Stimulated activated CD4-positive, alpha-beta T cell treated with anti-CD3 and anti-CD28 coated beads, TNF-alpha, amount 100 ng/mL, for 4 hours (primary cell): ENCODE data around the gene CDH4.

Experiments
- DNase-seq, 3 experiments: peaks; one replicate each; pipeline ENCODE4 v3.0.0-alpha.2; 2020; ENCODE audit warnings: low read depth in 3 of 3

The CDH4 gene

GRCh38 chr20:61628901-61629601, 377.0 kb downstream of the CDH4 start:
- no peak for DNase-seq

GRCh38 chr20:61629602-61630390, 377.7 kb downstream of the CDH4 start:
- DNase-seq: no peak

GRCh38 chr20:61630391-61630650, 378.3 kb downstream of the CDH4 start:
- DNase-seq: no peak

DNA sequence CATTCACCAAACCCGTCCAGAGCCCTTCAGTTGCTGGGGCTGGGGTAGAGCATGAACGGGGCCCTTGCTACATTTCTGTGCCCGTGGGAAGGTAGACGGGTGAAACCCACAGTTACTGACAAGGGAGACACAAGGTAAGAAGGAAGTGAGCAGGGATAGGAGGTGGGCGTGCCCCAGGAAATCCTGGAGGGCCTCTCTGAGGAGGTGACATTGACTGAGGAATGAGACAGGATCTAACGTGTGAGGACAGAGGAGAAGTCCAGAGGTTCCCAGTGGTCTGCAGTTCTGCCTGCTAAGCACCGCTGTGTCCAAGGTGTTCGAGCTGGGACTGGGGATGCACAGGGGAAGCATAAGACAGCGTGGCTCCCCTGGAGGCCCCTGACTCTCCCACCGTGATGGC, 378.8 kb downstream of the CDH4 start:
- no peak for DNase-seq

- DNase-seq: no peak
These were observed 379.7 kb downstream of the CDH4 start for GRCh38 chr20:61631751-61632150.

DNA sequence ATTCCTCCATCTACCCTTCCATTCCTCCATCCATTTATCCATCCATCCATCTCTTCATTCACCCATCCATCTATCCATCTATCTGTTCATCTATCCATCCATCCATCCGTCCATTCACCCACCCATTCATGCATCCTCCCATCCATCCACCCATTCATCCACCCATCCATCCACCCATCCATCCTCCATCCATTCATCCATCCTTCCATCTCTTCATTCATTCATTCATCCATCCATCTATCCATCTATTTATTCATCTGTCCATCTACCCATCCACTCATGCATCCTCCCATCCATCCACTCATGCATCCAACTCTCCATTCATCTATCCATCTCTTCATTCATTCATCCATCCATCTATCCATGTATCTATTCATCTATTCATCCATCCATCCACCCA, 380.9 kb downstream of the CDH4 start:
- DNase-seq: no peak

DNA sequence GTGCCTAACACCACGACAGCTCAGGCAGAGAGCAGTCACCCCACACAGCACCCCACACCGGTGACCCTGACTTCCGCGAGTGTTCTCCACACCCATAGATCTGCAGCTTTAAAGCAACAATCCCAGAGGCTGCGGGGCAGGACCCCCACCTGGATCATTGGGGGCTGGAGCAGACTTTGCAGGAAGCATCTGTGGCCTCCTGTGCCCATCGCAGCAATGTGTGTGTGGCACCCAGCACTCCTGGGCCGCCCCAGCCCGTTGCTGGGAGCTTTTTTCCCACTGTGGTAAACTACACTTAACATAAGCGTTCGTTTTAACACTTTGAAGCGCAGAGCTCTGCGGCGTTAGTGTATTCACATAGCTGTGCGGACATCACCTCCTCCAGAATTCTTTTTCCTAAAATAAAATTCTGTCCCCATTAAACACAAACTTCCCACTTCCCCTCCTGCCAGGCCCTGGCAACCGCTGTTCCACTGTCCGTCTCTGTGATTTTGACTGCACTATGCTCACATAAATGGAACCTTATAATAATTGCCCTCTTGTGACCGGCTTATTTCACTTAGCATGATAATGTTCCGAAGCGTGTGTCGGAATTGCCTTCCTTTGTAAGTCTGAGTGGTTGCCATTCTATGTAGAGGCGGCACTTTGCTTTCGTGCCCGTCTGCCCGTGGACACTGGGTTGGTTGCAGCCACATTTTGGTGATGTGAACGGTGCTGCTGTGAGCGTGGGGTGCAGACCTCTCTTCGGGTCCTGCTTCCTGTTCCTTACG, 382.5 kb downstream of the CDH4 start:
- DNase-seq: no peak

DNA sequence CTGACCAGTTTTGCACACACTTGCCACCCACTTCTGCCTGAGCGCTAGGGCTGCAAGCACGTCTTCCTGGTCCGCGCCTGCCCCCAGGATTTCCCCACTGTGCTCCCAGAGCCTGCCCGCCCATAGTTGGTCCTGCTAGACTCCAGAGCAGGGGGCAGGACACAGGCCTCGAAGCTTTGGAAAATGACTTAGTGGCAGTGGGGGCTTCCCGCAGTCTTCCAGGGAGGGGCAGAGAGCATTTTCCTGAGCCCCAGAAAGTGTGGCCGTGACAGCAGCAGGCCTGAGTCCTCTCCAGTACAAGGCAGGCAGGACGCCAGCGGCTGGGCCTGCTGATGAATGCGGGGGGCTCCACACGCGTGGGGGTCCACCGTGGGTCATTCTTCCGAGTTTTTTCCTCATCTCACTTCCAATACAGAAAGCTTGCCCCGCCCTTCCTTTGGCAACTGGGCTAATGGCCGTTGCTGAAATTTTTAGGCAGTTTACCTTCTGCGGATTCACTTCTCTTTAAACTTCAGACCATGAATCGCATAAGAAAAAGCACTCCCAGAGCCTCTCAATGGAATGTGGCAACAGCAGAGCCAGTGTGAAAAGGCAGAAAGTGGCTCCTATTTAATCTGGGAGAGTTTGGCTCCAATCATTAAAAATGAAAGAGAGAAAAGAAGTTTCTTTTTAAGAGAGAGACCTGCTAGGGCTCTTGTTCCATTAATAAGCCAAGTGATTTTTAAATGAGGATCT, 383.8 kb downstream of the CDH4 start:
- DNase-seq: no peak

- DNase-seq: no peak
These were observed 384.6 kb downstream of the CDH4 start for GRCh38 chr20:61636531-61637116.

GRCh38 chr20:61638802-61639585, 386.9 kb downstream of the CDH4 start:
- DNase-seq: no peak

GRCh38 chr20:61640131-61640870, 388.2 kb downstream of the CDH4 start:
- no peak for DNase-seq

DNA sequence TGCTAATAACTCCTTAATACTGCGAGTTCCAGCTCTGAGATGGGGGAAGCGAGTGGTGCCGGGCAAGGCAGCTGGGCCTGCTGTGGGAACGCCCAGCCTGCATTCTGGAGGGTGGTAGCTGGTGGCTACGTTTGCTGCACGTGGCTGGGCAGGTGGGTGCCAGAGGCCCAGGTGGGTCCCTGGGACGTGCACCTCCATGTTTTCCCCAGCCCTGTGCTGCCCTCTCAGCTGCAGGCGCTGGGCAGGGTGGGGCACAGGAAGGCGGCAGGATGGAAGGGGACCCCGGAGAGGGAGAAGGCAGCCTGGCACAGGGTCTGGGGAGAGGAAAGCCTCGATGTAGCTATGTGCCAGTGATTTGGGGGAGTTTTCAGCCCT, 388.8 kb downstream of the CDH4 start:
- DNase-seq: no peak

DNA sequence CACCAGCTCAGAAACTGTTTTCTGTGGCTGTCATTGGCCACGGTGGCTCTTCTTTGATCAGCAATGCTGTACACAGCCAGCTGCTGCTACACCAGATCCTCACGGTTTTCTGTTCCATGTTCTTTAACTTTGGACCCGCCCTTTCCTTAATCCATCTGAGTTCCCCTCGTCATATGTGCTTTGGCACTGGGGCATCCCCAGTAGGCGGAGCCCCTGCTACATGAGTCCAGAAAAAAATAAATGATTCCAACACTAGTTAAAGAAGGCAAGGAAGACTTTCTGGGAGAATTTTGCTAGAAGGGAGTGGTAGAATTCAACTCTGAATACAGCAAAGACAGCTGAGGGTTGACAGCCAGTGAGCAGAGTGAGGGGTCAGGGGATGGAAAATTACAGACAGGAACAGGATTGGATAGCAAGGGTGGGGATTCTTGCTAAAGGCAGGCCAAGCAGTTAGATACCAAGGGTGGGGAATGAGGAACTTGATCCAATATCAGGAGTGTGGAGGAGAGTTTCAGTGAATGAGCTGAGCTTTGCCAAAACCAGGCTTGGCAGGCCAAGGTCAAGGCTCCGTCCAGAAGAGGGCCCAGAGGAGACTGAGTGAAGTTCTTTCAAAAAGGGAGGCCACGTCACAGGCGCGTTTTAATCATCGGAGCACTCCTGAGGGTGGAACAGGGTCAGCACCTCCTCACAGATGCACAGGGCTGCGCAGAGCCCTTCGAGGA, 391.8 kb downstream of the CDH4 start:
- no peak for DNase-seq

DNA sequence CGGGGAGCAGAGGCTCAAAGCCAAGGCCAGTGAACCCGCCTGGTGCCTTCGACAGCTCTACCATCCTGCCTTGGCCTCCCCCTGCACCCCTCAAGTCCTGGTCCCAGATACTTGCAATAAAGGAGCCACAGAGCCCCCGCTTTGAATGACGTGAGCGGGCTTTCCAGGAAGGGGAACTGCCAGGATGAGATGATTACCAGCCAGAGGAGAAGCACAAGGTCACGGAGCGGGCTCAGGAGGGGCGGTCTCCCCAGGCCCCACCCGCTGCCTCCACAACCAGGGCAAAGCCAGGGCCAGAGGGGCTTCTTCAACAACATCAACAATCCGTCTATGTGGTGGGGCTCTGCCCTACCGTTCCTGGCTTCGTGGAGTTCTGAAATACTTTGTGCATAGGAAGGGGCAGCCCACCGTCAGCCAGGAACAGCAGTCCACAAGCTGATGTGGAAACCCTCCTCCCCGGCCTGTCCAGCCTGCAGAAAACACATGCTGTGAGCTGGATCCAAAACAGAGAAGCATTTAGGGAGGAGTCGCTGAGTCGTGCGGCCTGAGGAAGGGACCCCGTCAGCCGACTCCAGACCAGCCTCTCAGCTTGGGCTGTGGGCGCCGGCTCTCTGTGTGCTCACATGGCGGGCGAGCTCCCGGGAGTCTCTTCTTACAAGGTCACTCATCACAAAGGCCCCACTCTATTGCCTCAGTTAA, 392.5 kb downstream of the CDH4 start:
- no peak for DNase-seq

GRCh38 chr20:61645732-61646131, 393.7 kb downstream of the CDH4 start:
- no peak for DNase-seq

GRCh38 chr20:61646453-61646852, 394.4 kb downstream of the CDH4 start:
- no peak for DNase-seq

- no peak for DNase-seq
These were observed 394.9 kb downstream of the CDH4 start for GRCh38 chr20:61646986-61647385.

- DNase-seq: no peak
These were observed 395.6 kb downstream of the CDH4 start for GRCh38 chr20:61647702-61648101.
